Stimulated activated CD4-positive, alpha-beta T cell treated with anti-CD3 and anti-CD28 coated beads, Interleukin-4, amount 100 ng/mL, for 24 hours (primary cell): ENCODE results near the gene ATP6V1C2.
"Not testable (repeated sequence)": the region's sequence is repeated elsewhere in the genome, so short reads cannot be mapped to it uniquely, and the experiment has no call there.

ENCODE experiments used
- DNase-seq: peaks from one replicate; pipeline ENCODE4 v3.0.0-alpha.2; 2020

Gene ATP6V1C2

GRCh38 chr2:10770956-10771750, 49.7 kb downstream of the ATP6V1C2 start:
- DNase-seq: no peak

- no peak for DNase-seq
Observed at GRCh38 chr2:10771786-10772185, 50.4 kb downstream of the ATP6V1C2 start.

- DNase-seq: no peak
Observed at GRCh38 chr2:10772201-10772867, 50.9 kb downstream of the ATP6V1C2 start.

GRCh38 chr2:10772868-10773215, 51.4 kb downstream of the ATP6V1C2 start:
- DNase-seq: no peak

- no peak for DNase-seq
Observed at GRCh38 chr2:10773821-10774341, 52.5 kb downstream of the ATP6V1C2 start.

GRCh38 chr2:10774394-10774793, 53.0 kb downstream of the ATP6V1C2 start:
- DNase-seq: no peak

GRCh38 chr2:10775021-10775780, 53.8 kb downstream of the ATP6V1C2 start:
- DNase-seq: no peak

- no peak for DNase-seq
Observed at GRCh38 chr2:10775831-10776230, 54.4 kb downstream of the ATP6V1C2 start.

GRCh38 chr2:10776231-10776977, 55.0 kb downstream of the ATP6V1C2 start:
- DNase-seq: no peak

- no peak for DNase-seq
Observed at GRCh38 chr2:10777111-10777841, 55.8 kb downstream of the ATP6V1C2 start.

GRCh38 chr2:10777842-10778723, 56.7 kb downstream of the ATP6V1C2 start:
- DNase-seq: no peak

- DNase-seq: no peak
Observed at GRCh38 chr2:10778724-10779115, 57.3 kb downstream of the ATP6V1C2 start.

GRCh38 chr2:10779776-10780490, 58.5 kb downstream of the ATP6V1C2 start:
- no peak for DNase-seq

GRCh38 chr2:10780491-10780820, 59.0 kb downstream of the ATP6V1C2 start:
- DNase-seq: no peak

GRCh38 chr2:10780821-10781220, 59.4 kb downstream of the ATP6V1C2 start:
- DNase-seq: not testable (repeated sequence)

- DNase-seq: no peak
Observed at GRCh38 chr2:10781746-10782145, 60.3 kb downstream of the ATP6V1C2 start.

- DNase-seq: no peak
Observed at GRCh38 chr2:10783421-10783820, 62.0 kb downstream of the ATP6V1C2 start.

GRCh38 chr2:10784719-10785118, 63.3 kb downstream of the ATP6V1C2 start:
- DNase-seq: no peak

- no peak for DNase-seq
Observed at GRCh38 chr2:10785260-10785659, 63.8 kb downstream of the ATP6V1C2 start.

GRCh38 chr2:10786240-10786982, 65.0 kb downstream of the ATP6V1C2 start:
- DNase-seq: no peak
